T-helper 17 cell (primary cell): ENCODE results near the gene COL18A1. TPM values are rescaled to one million over a fixed set of nuclear protein-coding genes. Genes with fewer than 3 reads are reported as not detected.

Source experiments
- ATAC-seq: fragments of 150-1000 bp; cut with Tn5 transposase; 2 replicates; pipeline ENCODE4 v1.10.0; 2021; ENCODE audit warnings: mild to moderate bottlenecking, moderate library complexity
- DNase-seq, 3 donors: peaks; one replicate each; pipeline versions ENCODE4 v3.0.0 to v3.0.0-alpha.2; 2020 to 2021
- H3K9me3 ChIP-seq: one replicate; pipeline ENCODE4 v1.7.0; 2013; ENCODE audit warnings: low read length, mild to moderate bottlenecking; ENCODE audit not compliant: control insufficient read depth, poor library complexity, severe bottlenecking
- H3K27ac Mint-ChIP-seq: one replicate; pipeline ENCODE4 v1.8.0; 2022; ENCODE audit warnings: mild to moderate bottlenecking, moderate library complexity, mixed read lengths
- H3K27me3 Mint-ChIP-seq: one replicate; pipeline ENCODE4 v1.8.0; 2022; ENCODE audit warnings: mixed read lengths
- H3K36me3 Mint-ChIP-seq: one replicate; pipeline ENCODE4 v1.8.0; 2022; ENCODE audit warnings: low read depth, mixed read lengths
- H3K4me1 Mint-ChIP-seq: one replicate; pipeline ENCODE4 v1.8.0; 2022; ENCODE audit warnings: mild to moderate bottlenecking, mixed read lengths
- H3K4me3 Mint-ChIP-seq: one replicate; pipeline ENCODE4 v1.8.0; 2022; ENCODE audit warnings: mild to moderate bottlenecking, moderate library complexity, mixed read lengths
- total RNA-seq, 4 donors: library from RNA in 2 of 4; stranded (reverse) in 2 of 4; gene quantifications; one replicate each; pipeline ENCODE4 v1.2.3 and lab custom pipeline; 2022 to 2026

Gene COL18A1
- total RNA-seq, 2 donors from 2014 or later: 5.4 to 17.1 TPM

- no peaks in the 10 kb centered on the region for H3K36me3 Mint-ChIP-seq
- peaks cover 8% of the 10 kb centered on the region for H3K4me1 Mint-ChIP-seq
- no peak overlapping the region for H3K27ac Mint-ChIP-seq
- no peak for ATAC-seq
- H3K4me3 Mint-ChIP-seq: no peak overlapping the region
- peak in 1 of 3 donors; percentile 5 for DNase-seq
- no peaks in the 10 kb centered on the region for H3K9me3 ChIP-seq
- H3K27me3 Mint-ChIP-seq: no peaks in the 10 kb centered on the region
Observed at GRCh38 chr21:45508607-45509565, 103.9 kb downstream of the COL18A1 start.

GRCh38 chr21:45509566-45510465 is 104.9 kb downstream of the COL18A1 start:
- H3K27ac Mint-ChIP-seq: no peak overlapping the region
- H3K9me3 ChIP-seq: no peaks in the 10 kb centered on the region
- H3K27me3 Mint-ChIP-seq: no peaks in the 10 kb centered on the region
- H3K36me3 Mint-ChIP-seq: no peaks in the 10 kb centered on the region
- peaks cover 8% of the 10 kb centered on the region for H3K4me1 Mint-ChIP-seq
- peak in 1 of 3 donors; percentile 7 for DNase-seq
- no peak overlapping the region for H3K4me3 Mint-ChIP-seq
- ATAC-seq: no peak

GRCh38 chr21:45510466-45510955 is 105.5 kb downstream of the COL18A1 start:
- Mint-ChIP-seq H3K36me3 (no peaks in the 10 kb centered on the region), H3K4me3 (no peak overlapping the region), H3K27ac (no peak overlapping the region), H3K4me1 (peaks cover 8% of the 10 kb centered on the region), H3K27me3 (no peaks in the 10 kb centered on the region)
- DNase-seq: no peak
- no peak for ATAC-seq
- no peaks in the 10 kb centered on the region for H3K9me3 ChIP-seq

DNA sequence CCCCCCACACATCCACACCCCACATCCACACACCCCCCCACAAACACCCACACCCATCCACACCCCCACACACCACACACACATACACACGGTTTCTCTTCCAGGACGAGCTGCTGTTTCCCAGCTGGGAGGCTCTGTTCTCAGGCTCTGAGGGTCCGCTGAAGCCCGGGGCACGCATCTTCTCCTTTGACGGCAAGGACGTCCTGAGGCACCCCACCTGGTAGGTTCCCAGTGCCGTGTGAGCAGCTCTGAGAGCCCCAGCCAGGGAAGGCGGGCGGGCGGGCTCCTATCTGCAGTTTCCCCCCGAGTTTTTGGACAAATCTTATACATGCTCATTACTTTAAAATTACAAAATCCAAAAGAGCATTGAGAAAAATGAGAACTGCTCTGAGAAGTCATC is 106.0 kb downstream of the COL18A1 start:
- no peak for DNase-seq
- no peak for ATAC-seq
- H3K27ac Mint-ChIP-seq: peak overlapping the region; percentile 24
- H3K36me3 Mint-ChIP-seq: no peaks in the 10 kb centered on the region
- no peaks in the 10 kb centered on the region for H3K9me3 ChIP-seq
- no peak overlapping the region for H3K4me3 Mint-ChIP-seq
- peaks cover 8% of the 10 kb centered on the region for H3K4me1 Mint-ChIP-seq
- H3K27me3 Mint-ChIP-seq: no peaks in the 10 kb centered on the region

DNA sequence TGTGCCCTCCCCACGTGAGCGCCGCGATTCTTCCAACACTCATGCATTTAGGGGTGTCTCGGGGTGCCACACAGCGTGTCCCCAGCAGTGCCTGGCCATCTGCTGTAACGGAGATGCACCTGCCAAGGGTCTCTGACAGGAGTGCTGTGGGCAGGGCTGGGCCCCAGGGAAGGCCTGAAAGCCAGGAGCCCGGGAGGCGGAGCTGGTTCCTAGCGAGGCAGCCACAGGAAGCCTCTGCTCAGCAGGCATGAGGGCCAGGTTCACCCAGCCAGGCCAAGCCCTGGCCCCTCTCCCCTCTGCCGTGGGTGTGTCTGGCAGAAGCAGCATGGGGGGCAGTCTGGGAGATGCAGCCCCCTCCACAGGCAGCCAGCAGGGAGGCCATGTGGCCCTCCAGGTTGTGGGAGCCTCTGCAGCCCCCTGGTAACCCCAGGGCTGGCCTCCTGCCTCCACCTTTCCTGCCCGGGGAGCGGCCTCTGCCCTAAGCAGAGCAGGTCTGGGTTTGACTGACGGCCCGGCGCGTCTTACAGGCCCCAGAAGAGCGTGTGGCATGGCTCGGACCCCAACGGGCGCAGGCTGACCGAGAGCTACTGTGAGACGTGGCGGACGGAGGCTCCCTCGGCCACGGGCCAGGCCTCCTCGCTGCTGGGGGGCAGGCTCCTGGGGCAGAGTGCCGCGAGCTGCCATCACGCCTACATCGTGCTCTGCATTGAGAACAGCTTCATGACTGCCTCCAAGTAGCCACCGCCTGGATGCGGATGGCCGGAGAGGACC is 106.9 kb downstream of the COL18A1 start:
- no peak for DNase-seq
- H3K27ac Mint-ChIP-seq: peak overlapping the region; percentile 24

GRCh38 chr21:45512626-45513002 is 107.6 kb downstream of the COL18A1 start:
- Mint-ChIP-seq H3K4me3 (no peak overlapping the region), H3K4me1 (peaks cover 8% of the 10 kb centered on the region), H3K27ac (peak overlapping the region; percentile 21), H3K27me3 (no peaks in the 10 kb centered on the region), H3K36me3 (no peaks in the 10 kb centered on the region)
- no peaks in the 10 kb centered on the region for H3K9me3 ChIP-seq
- ATAC-seq: no peak
- DNase-seq: no peak

More for the DNA sequence above, 106.9 kb downstream of the COL18A1 start:
- no peaks in the 10 kb centered on the region for H3K9me3 ChIP-seq
- Mint-ChIP-seq H3K36me3 (no peaks in the 10 kb centered on the region), H3K4me3 (no peak overlapping the region), H3K27me3 (no peaks in the 10 kb centered on the region), H3K4me1 (peaks cover 8% of the 10 kb centered on the region)
- no peak for ATAC-seq

- H3K36me3 Mint-ChIP-seq: peaks cover 2% of the 10 kb centered on the region
- DNase-seq: no peak
- H3K4me3 Mint-ChIP-seq: no peak overlapping the region
- peaks cover 12% of the 10 kb centered on the region for H3K4me1 Mint-ChIP-seq
- peak overlapping the region; percentile 21 for H3K27ac Mint-ChIP-seq
- ATAC-seq: peak; percentile 38
- H3K9me3 ChIP-seq: no peaks in the 10 kb centered on the region
- H3K27me3 Mint-ChIP-seq: no peaks in the 10 kb centered on the region
Observed at GRCh38 chr21:45513003-45513717, 108.2 kb downstream of the COL18A1 start.

DNA sequence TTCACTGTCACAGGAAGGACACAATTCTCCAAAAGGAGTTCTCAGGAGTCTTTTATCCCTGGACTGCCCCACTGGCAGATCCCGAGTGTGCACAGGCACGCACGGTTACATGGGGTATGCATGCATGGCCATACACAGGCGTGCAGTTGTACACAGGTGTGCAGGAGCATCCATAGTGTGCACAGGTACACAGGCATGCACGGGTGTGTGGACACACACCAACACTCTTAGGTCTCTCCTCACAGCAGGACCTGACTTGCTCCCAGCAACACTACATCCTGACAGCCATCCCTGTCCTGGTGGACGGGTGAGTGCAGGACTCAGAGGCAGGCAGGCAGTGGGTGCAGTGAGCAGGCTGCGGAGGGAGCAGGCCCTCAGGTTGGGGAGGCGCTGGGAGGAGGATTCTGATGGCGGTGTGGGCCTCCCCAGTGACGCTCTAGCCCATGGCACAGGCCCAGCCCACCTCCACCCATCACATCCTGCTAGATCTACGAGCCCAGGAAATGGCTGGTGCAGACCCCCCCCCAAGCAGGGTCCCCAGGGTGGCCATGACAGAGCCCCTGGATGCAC is 108.9 kb downstream of the COL18A1 start:
- H3K27ac Mint-ChIP-seq: no peak overlapping the region
- peaks cover 2% of the 10 kb centered on the region for H3K36me3 Mint-ChIP-seq
- ATAC-seq (no peak), DNase-seq (no peak)
- H3K9me3 ChIP-seq: no peaks in the 10 kb centered on the region
- peaks cover 8% of the 10 kb centered on the region for H3K4me1 Mint-ChIP-seq
- no peaks in the 10 kb centered on the region for H3K27me3 Mint-ChIP-seq
- no peak overlapping the region for H3K4me3 Mint-ChIP-seq

DNA sequence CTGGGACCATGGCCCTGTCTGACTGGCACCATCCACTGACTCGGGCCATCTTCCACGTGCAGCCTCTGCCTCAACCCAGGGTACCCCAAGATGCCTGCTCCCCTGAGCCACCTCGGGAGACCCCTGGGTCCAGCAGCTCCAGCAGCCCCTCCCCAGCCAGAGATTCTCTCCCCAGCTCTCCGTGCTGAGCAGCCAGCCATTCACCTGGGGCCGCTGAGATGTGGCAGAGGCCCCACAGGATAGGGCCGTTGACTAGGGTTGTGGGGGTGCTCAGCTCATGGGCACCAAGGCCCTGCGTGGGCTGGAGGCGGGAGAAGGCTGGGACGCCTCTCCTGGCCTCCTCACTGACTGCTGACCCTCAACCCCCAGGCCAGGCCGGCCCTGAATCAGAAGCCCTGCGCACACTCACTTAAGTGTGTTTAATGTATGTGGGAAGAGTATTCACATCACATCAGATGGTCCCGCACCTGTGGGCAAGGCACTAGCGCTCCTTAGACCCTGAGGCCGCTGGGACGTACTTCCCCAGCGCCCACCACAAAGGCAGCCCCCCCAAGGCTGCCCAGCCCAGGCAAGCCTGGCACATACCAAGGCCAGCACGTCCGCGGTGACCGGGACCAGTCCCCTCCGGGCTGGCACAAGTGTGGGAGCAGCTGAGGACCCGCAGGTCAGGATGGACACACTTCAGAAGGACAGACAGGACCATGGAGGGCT is 109.5 kb downstream of the COL18A1 start:
- no peak for ATAC-seq
- no peaks in the 10 kb centered on the region for H3K9me3 ChIP-seq
- peaks cover 8% of the 10 kb centered on the region for H3K4me1 Mint-ChIP-seq
- no peak overlapping the region for H3K27ac Mint-ChIP-seq
- peaks cover 2% of the 10 kb centered on the region for H3K36me3 Mint-ChIP-seq
- H3K4me3 Mint-ChIP-seq: no peak overlapping the region
- no peaks in the 10 kb centered on the region for H3K27me3 Mint-ChIP-seq
- no peak for DNase-seq

DNA sequence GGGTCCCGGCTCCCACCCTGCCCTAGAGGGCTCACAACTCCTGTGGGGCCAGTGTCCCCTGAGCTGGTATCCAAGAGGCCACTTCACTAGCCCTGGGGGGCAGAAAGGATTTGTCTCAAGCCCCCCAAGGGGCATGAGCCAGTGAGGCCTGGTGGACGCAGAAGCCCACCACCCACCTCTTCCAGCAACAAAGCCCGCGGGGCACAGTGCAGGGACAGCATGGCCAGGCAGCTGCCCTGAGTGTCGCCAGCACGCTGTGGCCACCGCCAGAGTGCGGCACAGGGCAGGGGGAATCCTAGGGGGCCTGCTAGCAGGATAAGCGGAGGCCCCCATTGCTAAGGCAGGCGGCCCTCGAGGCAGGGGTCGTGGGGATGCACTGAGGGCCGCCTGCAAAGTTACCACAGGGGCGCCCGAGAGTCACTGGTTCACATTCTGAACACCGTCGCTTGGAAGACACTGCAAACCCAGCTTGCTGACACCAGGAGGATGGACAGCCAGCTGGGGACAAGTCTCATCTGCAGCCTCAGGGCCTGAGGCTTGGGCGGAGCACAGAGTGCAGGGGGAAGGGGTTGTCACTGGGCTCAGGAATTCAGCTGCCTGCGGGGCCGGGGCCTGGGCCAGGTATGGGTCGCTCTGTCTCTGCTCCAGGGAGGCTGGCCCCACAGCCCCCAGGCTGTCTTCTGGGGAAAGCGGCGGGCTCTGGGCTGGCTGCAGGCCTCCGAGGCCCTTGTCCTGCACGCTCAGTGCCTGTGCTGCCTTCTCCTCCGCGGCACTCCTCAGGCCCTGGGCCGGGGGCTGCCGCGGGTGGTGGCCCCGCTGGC is 110.5 kb downstream of the COL18A1 start:
- no peaks in the 10 kb centered on the region for H3K27me3 Mint-ChIP-seq
- peaks cover 8% of the 10 kb centered on the region for H3K4me1 Mint-ChIP-seq
- H3K9me3 ChIP-seq: no peaks in the 10 kb centered on the region
- peaks cover 2% of the 10 kb centered on the region for H3K36me3 Mint-ChIP-seq
- H3K27ac Mint-ChIP-seq: no peak overlapping the region
- DNase-seq: no peak
- ATAC-seq: no peak
- no peak overlapping the region for H3K4me3 Mint-ChIP-seq

GRCh38 chr21:45516071-45516670 is 111.2 kb downstream of the COL18A1 start:
- H3K9me3 ChIP-seq: no peaks in the 10 kb centered on the region
- Mint-ChIP-seq H3K36me3 (peaks cover 2% of the 10 kb centered on the region), H3K27me3 (no peaks in the 10 kb centered on the region), H3K27ac (no peak overlapping the region), H3K4me3 (no peak overlapping the region), H3K4me1 (peaks cover 8% of the 10 kb centered on the region)
- no peak for DNase-seq
- ATAC-seq: no peak
